Mesenteric fat pad (tissue), 1 donor: ENCODE data around the gene C1orf141. TPM values are rescaled to one million over a fixed set of nuclear protein-coding genes. Genes with fewer than 3 reads are reported as not detected.
"Not testable (repeated sequence)": the region's sequence is repeated elsewhere in the genome, so short reads cannot be mapped to it uniquely, and the experiment has no call there.

ENCODE experiments used
- DNase-seq: peaks from one replicate; pipeline ENCODE4 v3.0.0-alpha.2; 2020; ENCODE audit warnings: low spot score
- total RNA-seq: library from RNA; stranded (reverse); fragmentation: NEBNext Ultra II Directional; extraction: Animal tissue kit (Norgen Biotek cat#: 25700); gene quantifications from one replicate; pipeline ENCODE4 v1.2.1, GENCODE V29; 2021
- donor health status: DM: yes; HTN: yes; CAD: no.

The C1orf141 gene
- total RNA-seq, 1 donor from 2014 or later: not detected

DNA sequence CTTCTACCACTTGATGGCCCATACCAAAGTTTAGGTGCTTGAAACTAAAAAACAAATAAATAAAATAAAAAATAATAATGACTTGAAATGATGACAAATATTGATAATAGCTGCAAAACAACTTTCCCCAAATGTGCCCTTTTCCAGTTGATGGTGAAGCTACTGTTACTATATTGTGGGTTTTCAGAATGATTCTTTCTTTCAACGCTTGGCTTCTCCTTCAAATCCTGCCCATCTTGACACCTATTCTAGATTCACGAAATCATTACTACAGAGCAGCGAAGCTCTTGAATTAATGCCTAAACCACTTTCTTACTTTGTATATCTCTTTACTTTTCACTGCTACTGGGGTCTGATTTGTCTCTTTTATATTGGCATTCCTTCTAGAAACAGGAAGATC, 9.2 kb upstream of the C1orf141 start:
- DNase-seq: no peak

DNA sequence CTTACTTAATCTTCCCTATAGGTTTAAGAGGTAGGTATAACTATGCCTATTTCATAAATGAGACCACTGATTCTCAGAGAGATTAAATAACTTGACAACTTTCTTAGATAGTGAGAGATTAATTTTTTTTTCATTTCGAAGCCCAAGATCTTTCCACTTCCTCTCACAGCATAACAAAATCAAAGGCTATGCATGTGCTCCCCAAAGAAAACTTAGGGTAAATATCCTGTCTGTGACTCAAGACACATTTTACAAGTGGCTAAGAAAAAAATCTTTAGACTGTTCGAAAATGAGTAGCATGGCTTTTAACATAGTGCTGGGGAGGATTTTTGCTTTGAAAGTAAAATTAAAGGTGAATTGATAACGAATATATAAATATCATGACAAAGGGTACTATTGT, 8.2 kb upstream of the C1orf141 start:
- DNase-seq: no peak

DNA sequence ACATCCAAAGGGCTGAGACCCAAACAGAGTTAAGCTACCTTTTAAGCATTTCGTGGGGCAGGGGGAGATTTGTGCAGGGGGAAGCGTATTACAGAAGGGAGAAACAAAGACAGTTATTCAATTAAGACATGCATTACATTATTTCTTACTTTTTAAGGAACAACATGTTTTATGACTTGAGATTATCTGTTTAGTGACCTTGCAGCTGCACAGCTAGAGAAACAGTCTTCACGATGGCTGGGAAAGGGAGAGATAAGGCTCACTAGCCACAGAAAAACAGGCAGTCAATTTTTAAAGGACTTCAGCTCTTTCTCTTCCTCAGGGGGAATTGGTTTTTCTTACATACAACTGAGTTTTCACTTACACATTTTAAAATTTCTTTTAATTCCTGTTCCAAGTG, 7.1 kb upstream of the C1orf141 start:
- not testable (repeated sequence) for DNase-seq

DNA sequence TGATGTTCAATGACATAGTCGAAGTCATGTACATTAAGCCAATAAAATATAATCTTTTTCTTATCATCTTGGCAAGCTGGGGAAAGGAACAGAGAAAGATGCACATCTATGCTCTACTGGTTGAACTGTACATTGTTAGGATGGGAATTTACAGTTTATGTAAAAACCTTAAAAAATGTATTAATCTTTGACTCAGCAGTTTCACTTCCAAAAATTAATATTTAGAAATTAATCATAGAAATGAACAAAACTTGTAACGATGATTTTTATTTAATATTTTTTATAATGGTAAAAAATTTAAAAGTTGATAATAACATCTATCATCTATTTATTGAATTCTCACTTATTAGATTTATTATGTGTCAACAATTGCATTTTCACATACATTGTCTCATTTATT, 5.7 kb upstream of the C1orf141 start:
- no peak for DNase-seq

DNA sequence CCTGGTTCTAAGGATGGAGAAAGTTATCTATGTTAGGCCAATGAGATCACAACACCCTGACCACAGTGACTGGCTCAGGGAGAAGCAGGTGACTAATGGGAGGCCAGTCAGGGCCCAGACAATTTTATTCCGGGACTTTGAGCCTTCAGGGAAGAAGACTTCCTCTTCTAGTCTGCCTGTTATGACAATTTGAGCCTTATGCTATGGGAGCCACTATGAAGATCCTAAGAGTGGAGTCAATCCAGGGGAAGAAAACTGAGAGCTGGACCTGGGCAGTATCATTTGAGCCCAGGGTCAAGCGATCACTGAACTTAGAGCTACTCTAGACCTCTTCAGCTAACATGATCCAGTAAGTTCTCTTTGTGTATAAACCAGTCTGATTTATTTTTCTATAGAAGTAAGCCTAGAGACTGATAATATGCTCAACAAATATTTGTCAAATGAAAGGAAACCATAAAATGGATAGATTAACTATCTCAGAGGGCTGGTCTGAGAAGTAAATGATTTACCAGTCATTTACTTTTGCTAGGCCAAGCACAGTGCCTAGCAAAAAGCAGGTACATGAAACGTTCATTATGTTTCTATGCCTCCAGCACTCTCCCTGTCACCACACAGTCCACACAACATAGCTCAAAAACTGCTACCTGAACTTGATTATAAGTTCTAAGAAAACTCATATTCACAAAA, 4.2 kb upstream of the C1orf141 start:
- DNase-seq: no peak

DNA sequence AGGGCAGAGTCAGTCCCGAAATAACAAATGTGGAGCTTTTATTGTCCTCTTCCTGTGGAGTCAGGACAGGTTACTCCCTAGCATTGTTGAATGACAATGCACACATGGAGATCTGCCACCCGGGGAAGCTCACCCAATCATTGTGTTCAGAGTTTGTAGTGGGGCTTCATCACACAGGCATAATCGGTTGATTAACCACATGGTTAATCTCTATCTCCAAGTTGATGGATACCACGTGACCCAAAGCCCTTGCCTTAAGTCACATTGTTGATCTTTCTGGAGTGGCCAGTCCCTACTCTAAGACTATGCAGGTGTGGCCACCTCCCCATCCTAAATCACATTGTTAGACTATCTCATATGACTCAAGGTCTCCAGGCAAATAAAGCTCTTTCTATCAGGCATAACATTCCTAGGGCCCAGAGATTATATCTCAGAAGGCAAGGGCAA, 2.6 kb upstream of the C1orf141 start:
- DNase-seq: no peak

DNA sequence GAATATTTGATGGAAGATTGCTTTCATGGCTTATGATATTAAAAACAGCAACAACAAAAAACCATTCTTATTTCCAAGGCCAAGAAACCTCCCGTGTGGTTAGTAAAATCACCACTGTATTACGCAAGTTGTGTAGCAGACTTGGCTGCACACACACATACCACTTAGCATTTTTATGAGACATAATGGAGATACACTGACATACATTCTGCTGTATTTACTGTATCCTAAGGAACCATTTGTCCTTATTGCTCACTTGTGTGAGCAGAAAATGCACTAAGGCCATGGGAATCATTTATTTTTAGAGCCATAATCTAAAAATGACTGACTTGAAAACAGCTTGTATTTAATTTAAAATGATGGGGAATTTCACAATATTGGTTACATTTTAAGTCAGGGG, 584 bp upstream of the C1orf141 start:
- no peak for DNase-seq

DNA sequence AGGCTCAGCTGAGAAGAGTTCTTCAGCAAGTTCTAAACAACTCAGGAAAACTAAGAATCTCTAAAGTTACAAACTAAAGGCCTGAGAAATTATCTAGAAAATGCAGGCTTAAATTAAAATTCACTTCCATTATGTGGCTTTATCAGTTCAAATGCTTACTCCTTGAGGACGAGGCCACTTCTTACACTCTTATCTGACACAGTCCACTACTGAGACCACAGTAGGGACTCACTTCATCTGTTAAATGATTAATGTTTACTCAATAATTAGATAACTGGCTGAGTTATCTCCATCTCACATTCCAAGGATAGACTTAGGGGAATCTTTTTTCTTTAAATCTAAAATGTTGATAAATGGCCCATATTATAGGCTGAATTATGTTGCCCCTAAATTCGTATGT, 1.6 kb downstream of the C1orf141 start:
- no peak for DNase-seq

DNA sequence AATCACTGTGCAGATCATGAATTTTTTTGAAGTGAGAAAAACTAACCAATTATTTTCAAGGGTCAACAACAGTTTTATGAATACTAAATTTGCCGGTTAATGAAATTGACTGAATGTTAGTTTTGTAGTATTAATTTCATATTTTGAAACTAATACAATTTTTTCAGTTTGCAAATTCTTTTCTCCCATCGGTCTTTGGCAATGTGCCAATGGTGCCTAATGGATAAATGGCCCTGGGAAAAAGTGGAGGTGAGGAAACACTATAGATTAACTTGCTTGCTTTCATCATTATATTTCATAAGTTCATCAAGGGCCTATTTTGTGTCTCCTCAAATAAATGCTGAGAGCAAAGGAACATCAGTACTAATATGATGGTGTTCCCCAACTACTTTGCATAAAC, 4.1 kb downstream of the C1orf141 start:
- DNase-seq: no peak

DNA sequence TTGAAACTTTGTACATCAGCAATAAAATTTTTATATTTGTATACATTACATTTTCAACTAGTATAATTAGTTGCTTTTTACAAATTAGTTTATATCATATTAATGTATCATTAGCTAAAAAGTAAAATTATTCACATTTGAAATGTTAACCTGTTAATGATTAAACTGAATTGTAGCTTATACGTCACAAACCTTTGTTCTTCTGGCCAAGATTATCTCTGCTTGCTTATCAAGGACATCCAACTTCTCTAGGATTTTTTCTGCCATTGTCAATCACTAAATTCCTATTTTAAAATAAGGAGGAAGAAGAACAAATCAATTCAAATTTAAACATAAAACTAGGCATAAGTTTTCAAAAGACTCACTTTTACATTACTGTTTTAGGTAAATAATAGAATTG, 7.8 kb downstream of the C1orf141 start:
- no peak for DNase-seq

DNA sequence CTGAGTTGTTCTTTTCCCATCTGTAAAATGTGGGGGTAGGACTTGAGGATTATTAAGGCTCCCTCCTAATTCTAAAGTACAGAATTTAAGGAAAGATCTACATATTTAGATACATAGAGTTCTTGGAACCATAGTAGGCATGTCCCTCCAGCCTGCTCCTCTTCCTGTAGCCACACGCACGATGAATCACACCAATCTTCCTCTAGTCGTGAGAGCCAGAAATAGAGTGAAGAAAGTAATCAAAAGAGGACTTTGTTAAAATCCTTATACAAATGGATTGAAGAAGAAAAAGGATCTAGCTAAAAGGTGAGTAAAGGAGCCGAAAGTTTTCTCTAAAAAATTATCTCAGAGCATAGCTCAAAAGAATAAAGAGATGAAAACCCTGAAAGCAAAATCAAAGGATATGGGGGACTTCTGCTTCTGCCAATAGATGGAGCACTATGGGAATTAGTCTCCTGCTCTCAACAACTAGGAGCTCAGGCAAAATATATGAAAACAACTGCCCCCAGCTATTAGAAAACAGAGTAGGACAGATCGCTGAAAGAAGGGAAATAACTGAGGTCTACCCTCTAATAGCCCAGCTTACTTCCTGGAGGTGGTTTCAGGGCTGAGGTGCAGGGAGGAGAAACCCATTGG, 8.5 kb downstream of the C1orf141 start:
- no peak for DNase-seq

DNA sequence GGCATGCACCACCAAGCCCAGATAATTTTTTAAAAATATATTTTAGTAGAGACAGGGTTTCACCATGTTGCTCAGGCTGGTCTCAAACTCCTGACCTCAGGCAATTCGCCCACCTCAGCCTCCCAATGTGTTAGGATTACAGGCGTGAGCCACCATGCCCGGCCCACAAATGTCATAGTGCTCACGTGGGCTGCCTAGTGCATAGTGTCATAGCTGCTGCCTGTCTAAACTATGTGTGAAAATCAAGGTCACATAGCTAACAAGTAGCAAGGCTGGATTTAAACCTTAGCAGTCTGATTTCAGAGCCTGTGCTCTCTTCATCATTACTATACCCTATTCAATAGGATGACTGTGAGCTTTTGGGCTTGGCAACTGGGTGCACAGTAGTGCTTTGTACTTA, 10.3 kb downstream of the C1orf141 start:
- no peak for DNase-seq

DNA sequence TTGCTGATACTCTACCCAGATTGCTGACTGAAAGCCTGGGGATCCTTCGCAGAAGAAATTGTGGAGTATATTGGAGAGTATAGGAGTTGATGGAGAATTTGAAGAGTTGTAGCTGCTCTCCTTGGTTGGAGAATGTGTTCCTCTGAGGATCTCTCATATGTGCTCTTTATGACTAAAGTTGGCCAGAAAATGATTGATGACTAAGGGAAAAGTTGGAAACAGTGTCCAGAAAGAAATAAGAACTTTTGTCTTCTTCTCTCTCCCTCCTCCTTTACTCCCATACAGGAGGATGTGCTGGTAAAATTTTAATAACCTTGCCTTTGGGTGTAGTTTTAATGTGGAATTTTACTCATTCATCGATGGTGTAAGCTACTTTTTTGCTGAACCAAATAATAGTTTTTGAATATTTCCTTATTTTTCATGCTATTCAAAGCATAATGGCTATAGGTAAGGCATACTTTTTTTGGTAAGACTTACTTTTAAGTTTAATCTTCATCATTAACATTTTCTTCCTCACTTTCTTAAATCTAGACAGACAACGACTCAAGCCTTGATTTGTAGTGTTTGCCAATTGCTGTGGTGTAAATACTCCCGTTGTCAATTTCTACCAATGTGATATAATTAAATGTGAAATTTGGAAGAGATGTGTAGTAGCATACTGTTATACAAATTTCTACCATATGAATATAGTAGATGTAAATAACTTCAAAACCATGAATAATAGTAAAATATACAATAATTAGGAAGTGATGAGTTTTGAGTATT, 13.7 kb downstream of the C1orf141 start:
- DNase-seq: no peak

DNA sequence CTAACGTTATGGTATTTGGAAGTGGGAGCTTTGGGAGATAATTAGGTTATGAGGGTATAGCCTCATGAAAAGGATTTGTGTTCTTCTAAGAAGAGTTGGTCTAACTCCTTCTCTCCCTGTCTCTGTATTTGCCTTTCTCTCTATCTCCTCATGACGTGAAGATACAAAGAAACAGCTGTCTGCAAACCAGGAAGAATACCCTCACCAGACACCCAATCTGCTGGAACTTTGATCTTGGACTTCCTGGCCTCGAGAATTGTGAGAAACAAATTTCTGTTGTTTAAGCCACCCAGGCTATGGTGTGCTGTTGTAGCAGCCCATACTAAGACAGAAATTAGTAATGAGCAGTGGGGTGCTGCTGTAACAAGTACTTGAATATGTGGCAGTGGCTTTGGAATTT, 16.1 kb downstream of the C1orf141 start:
- no peak for DNase-seq

DNA sequence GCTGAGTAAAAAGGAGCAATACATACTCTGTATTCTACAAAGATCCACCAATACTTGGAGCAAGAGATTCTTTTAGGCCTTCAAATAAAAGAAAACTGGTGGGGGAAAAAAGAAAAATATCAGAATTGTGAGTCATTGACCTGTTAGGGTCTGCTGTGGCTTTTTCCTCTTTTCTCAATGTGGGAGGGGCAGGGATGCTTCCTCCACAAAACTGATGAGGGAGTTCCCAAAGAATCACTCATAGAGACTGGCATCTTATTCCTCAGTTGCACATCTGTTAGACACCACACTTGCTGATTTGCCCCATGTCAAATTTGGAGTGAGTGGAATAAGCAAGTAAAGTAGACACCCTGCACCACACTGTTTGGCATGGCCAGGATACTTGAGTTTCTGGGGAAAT, 16.6 kb downstream of the C1orf141 start:
- no peak for DNase-seq

DNA sequence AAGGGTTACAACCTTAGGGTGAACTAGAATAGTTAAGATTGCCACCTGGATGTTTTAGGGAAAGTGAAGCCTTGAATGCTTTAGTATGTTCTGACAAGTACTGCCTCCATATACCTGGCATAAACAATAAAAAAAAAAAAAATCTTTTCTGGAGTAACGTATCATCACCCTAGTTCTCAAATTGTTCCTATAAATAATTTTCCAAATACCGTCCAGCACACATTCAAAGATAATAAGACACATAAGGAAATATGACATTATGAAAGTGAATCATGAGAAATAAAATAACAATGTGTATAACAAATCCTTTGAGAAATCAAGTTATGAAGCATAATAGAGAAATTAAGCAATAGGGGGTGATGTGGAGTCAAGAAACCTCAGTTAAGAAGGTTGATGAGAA, 20.6 kb downstream of the C1orf141 start:
- DNase-seq: no peak

DNA sequence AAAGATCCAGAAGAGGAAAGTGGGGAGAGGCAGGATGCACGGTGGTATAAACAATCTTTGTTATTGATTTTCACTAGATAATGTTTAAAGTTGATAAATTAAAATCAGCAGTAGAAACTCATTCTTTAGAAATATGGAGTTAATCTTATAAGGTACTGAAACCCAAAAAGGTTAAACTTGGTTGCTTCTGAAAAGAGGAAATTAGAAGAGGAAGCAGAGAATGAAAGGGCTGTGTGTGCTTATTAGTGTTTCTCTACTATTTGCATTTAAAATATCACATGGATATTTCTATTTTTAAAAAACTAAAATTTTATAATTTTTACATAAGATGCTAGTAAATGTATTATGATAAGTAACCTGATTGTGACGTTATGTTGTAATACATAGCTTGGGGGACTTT, 24.4 kb downstream of the C1orf141 start:
- no peak for DNase-seq

DNA sequence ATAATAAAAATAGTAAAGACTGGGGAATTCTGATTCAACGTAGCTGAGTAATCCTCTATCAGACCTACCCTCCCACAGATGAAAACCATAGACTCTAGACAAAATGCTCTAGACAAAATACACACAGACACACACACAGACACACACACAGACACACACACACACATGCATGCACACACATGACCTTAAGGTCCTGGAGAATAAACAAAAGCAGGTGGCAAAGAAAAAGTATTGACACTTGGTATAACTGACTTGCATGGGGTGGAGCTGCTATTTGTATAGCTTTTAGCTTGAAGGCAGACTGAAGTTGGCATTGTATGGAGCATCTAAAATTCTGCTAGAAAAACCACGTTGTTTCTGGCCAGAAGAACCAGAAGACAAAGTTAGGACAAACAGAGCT, 29.3 kb downstream of the C1orf141 start:
- DNase-seq: no peak

DNA sequence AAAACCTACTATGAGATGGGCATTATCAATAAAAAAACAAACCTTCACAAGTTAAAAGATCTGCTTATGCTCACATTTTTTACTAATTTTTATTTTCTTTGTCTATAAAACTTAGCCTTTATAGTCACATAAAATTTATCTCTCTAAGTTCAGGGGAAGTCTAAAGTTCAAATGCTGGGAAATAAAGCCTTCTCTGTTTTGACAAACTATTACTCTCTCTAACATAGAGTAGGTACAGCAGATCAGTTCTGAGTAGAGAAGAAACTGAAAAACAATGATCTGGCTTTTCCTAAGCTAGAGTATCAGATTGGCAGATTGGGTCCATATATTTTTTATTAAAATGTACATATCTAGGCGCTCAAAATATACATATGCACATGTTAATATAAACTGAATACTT, 31.2 kb downstream of the C1orf141 start:
- no peak for DNase-seq

DNA sequence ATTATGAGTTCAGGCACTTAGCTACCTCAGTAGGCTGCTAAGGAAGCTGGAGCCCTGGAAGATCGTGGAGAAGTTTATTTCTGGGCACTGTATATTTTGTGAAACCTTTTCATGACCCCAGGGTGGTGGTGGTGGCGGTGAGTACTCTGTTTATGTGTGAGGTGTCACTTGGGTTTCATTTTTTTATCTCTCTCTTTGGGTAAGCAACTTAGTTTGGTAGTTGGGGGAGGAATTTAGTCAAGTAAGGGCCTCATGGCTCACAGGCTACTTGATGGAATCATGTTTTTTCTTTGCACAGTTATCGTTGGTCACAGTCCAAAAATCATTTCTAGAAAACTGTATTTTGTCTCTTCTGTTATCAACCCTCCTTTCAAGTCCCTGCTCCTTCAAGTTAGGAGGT, 33.9 kb downstream of the C1orf141 start:
- no peak for DNase-seq

DNA sequence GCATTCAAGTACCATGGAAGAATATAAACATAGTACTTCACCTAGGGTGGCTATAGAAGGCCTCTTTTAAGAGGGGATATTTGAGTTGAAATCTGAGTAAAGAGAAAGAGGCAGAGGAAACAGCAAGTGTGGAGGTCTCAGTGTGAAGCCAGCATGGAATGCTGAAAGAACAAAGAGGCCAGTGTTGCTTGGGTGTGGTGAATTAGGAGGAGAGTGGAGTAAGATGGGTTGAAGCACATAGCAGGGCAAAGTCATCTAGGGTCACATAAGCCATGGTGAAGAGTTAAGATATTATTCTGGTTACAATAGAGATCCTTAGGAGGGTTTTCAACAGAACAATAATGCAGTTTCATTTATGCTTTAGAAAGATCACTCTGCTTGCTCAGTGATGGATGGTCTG, 37.5 kb downstream of the C1orf141 start:
- DNase-seq: no peak

DNA sequence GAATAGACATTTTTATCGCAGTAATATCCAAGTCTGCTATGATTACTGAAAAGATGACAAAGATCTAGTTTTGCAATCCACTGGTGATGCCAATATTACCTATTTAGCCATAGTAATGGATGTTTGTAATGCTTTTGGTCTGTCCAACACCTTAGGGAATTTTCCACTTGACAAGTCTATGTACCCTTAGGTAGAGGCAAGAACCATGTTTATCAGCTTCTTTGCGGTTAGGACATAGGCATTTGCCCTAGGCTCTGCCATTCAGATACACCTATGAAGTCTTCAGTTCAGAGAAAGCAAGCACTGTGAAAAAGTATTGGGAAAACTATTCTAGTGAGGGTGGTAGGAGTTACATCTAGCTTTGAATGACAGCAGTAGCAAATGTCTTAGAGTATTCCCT, 40.6 kb downstream of the C1orf141 start:
- no peak for DNase-seq
